Natural killer cell (primary cell): Measurements from ENCODE around the gene DUSP15. TPM values are rescaled to one million over a fixed set of nuclear protein-coding genes. Genes with fewer than 3 reads are reported as not detected.

Source experiments
- ATAC-seq, 3 donors: fragments of 150-1000 bp in 2 of 3; fragments of 200-7000 bp in 1 of 3; cut with Tn5 transposase; 1 replicate in 1 of 3; 2 replicates in 2 of 3; pipeline ENCODE4 v1.10.0; 2021; ENCODE audit warnings: mild to moderate bottlenecking in 2 of 3, moderate library complexity in 2 of 3
- DNase-seq, 2 donors: peaks; one replicate each; pipeline versions ENCODE4 v3.0.0 to v3.0.0-alpha.2; 2013 to 2021; ENCODE audit warnings: mixed read lengths in 1 of 2
- H3K27ac ChIP-seq: one replicate; pipeline ENCODE4 v1.5.1; 2013; ENCODE audit warnings: mild to moderate bottlenecking, low read length
- H3K27me3 ChIP-seq: one replicate; pipeline ENCODE4 v1.6.1; 2013; ENCODE audit warnings: low read length; ENCODE audit not compliant: control insufficient read depth, insufficient read depth
- H3K36me3 ChIP-seq: one replicate; pipeline ENCODE4 v1.6.1; 2013; ENCODE audit warnings: low read length; ENCODE audit not compliant: control insufficient read depth, insufficient read depth
- H3K4me1 ChIP-seq: one replicate; pipeline ENCODE4 v1.6.1; 2013; ENCODE audit warnings: low read length; ENCODE audit not compliant: control insufficient read depth, insufficient read depth
- H3K4me3 ChIP-seq: one replicate; pipeline ENCODE4 v1.5.1; 2013; ENCODE audit warnings: low read length
- H3K9me3 ChIP-seq: one replicate; pipeline ENCODE4 v1.6.1; 2013; ENCODE audit warnings: low read length; ENCODE audit not compliant: control insufficient read depth, insufficient read depth
- H3K27ac Mint-ChIP-seq, 2 donors: one replicate each; pipeline ENCODE4 v1.8.0; 2022; ENCODE audit warnings: mild to moderate bottlenecking in 2 of 2, mixed read lengths in 2 of 2, moderate library complexity in 1 of 2
- H3K27me3 Mint-ChIP-seq, 2 donors: one replicate each; pipeline ENCODE4 v1.8.0; 2022; ENCODE audit warnings: low read depth in 2 of 2, mixed read lengths in 2 of 2
- H3K36me3 Mint-ChIP-seq: one replicate; pipeline ENCODE4 v1.8.0; 2022; ENCODE audit warnings: mixed read lengths
- H3K4me1 Mint-ChIP-seq, 2 donors: one replicate each; pipeline ENCODE4 v1.8.0; 2022; ENCODE audit warnings: mixed read lengths in 2 of 2
- H3K4me3 Mint-ChIP-seq: one replicate; pipeline ENCODE4 v1.8.0; 2022; ENCODE audit warnings: mild to moderate bottlenecking, moderate library complexity, mixed read lengths
- H3K9me3 Mint-ChIP-seq, 2 donors: one replicate each; pipeline ENCODE4 v1.8.0; 2022; ENCODE audit warnings: mixed read lengths in 2 of 2
- WGBS: methylation state at CpG from one replicate; pipeline ENCODE4 v1.1.7; 2013; ENCODE audit warnings: missing lambda C conversion rate; ENCODE audit not compliant: insufficient coverage; 5-methylcytosine and 5-hydroxymethylcytosine counted together
- intact Hi-C: fragments of 100-400 bp; cut with micrococcal nuclease; formaldehyde crosslinking; loops from one replicate; pipeline ENCODE4 v1.14.2; 2022
- total RNA-seq, 4 donors: library from RNA; stranded (reverse); fragments of 120-200 nt in 1 of 4; gene quantifications; one replicate each; pipeline versions ENCODE4 v1.2.3 to v1.2.4, GENCODE V29; 2013 to 2022
- TF ChIP-seq, protein P1 (sequence below): fragments of 200-600 bp; IDR thresholded peaks from one replicate; pipeline ENCODE4 v1.8.0; 2022; ENCODE audit warnings: antibody characterized with exemption

The DUSP15 gene
- total RNA-seq, 3 donors from 2014 or later (not counting 1 experiment from before 2014, with no cell fraction given): not detected

DNA sequence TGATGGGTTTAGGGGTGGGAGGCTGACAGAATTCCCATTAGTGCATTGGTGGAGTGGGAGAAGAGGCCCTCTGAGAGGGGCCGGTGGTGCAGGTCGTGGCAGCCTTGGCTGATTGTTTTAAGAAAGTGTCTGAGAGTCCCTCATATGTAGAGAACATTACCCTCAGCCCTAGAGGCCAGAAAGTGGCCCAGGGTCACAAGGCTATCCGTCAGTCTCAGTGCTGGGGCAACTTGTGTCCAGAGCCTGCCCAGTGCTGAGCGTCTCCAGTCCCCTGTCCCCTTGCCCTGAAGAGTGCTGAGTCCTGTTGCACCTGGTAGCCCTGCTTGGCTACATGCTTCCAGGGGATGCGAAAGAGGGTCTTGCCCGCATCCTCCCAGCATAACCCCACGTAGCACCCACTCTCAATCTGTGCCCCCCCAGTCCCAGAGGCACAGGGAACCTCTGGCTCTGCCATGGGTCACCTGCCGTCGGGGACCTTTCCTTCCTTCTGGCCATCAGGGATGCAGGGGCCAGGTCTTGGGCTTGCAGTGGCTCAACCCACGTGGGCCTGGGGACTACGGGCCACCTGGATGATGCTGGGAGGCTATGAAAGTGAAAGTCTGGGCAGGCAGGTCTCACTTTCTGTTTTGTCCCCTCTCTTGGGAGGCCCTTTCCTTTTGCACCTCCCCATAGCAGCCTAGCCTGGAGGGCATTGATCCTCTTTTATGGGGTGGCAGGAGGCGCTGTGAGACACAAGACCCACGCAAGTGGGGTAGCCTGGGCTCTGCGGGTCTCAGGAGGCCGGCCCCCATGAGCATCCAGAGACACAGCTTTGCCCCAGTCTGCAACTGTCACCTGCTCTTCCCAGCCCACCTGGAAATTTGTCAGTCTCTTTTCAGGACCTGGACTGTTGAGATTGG is 12.2 kb downstream of the DUSP15 start:
- intact Hi-C loops: no loop called here
- no peaks in the 10 kb centered on the region for H3K9me3 ChIP-seq
- 62% methylated on average over 13 of the region's 15 CpGs for WGBS
- ATAC-seq (no peak), DNase-seq (no peak)
- Mint-ChIP-seq H3K27ac (no peak overlapping the region), H3K9me3 (no peaks in the 10 kb centered on the region), H3K4me3 (no peak overlapping the region), H3K36me3 (no peaks in the 10 kb centered on the region), H3K27me3 (peaks cover 9 to 17% of the 10 kb centered on the region in 2 donors), H3K4me1 (peaks cover 0 to 13% of the 10 kb centered on the region in 2 donors)
- H3K27ac ChIP-seq: no peak overlapping the region
- H3K27me3 ChIP-seq: peaks cover 17% of the 10 kb centered on the region
- TF ChIP-seq, protein P1, sequence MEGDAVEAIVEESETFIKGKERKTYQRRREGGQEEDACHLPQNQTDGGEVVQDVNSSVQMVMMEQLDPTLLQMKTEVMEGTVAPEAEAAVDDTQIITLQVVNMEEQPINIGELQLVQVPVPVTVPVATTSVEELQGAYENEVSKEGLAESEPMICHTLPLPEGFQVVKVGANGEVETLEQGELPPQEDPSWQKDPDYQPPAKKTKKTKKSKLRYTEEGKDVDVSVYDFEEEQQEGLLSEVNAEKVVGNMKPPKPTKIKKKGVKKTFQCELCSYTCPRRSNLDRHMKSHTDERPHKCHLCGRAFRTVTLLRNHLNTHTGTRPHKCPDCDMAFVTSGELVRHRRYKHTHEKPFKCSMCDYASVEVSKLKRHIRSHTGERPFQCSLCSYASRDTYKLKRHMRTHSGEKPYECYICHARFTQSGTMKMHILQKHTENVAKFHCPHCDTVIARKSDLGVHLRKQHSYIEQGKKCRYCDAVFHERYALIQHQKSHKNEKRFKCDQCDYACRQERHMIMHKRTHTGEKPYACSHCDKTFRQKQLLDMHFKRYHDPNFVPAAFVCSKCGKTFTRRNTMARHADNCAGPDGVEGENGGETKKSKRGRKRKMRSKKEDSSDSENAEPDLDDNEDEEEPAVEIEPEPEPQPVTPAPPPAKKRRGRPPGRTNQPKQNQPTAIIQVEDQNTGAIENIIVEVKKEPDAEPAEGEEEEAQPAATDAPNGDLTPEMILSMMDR: no peak
- no peak overlapping the region for H3K4me3 ChIP-seq
- H3K36me3 ChIP-seq: no peaks in the 10 kb centered on the region
- H3K4me1 ChIP-seq: peaks cover 25% of the 10 kb centered on the region

DNA sequence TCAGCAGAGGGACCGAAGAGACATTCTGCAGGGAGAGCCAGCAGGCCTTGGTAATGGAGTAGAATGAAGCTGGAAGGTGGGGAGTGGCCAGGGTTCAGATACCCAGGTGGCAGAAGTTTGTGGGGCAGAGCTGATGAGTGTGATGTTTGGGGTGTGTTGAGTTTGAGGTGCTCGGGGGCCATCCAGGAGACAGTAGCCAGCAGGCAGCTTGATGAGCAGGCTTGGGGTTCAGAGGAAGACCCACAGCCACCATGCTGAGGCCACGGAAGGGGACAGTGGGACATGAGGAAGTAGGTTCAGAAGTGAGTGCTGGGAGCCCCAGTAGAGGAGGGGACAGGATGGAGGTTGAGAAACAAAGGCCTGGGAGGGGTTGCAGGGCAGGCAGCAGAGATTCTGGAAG is 13.8 kb downstream of the DUSP15 start:
- Histone ChIP-seq H3K4me3 (no peak overlapping the region), H3K36me3 (no peaks in the 10 kb centered on the region), H3K4me1 (peaks cover 20% of the 10 kb centered on the region), H3K27me3 (peaks cover 17% of the 10 kb centered on the region), H3K27ac (no peak overlapping the region), H3K9me3 (no peaks in the 10 kb centered on the region)
- TF ChIP-seq, protein P1: no peak
- Mint-ChIP-seq H3K36me3 (no peaks in the 10 kb centered on the region), H3K9me3 (no peaks in the 10 kb centered on the region), H3K4me1 (peaks cover 0 to 7% of the 10 kb centered on the region in 2 donors), H3K27me3 (peaks cover 11 to 17% of the 10 kb centered on the region in 2 donors), H3K4me3 (no peak overlapping the region), H3K27ac (no peak overlapping the region)
- DNase-seq (no peak), ATAC-seq (no peak)
- WGBS: 67% methylated on average over 3 of the region's 3 CpGs
- intact Hi-C loops: no loop called here

DNA sequence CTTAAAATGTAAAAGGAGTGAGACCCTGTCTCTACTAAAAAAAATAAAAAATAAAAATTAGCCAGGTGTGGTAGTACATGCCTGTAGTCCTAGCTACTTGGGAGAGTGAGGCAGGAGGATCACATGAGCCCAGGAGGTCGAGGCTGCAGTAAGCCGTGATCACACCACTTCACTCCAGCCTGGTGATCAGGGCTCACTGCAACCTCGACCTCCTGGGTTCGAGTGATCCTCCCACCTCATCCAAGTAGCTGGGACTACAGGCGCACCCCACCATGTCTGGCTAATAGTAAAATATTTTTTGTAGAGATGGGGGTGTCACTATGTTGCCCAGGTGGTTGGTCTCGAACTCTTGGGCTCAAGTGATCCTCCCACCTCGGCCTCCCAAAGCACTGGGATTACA is 16.8 kb downstream of the DUSP15 start:
- Mint-ChIP-seq H3K27ac (no peak overlapping the region), H3K36me3 (no peaks in the 10 kb centered on the region), H3K9me3 (no peaks in the 10 kb centered on the region), H3K4me3 (no peak overlapping the region), H3K27me3 (peaks cover 12 to 23% of the 10 kb centered on the region in 2 donors), H3K4me1 (no peaks in the 10 kb centered on the region)
- H3K27ac ChIP-seq: no peak overlapping the region
- no peaks in the 10 kb centered on the region for H3K9me3 ChIP-seq
- peaks cover 5% of the 10 kb centered on the region for H3K4me1 ChIP-seq
- intact Hi-C loops: no loop called here
- no peaks in the 10 kb centered on the region for H3K36me3 ChIP-seq
- TF ChIP-seq, protein P1: no peak
- peaks cover 2% of the 10 kb centered on the region for H3K27me3 ChIP-seq
- H3K4me3 ChIP-seq: no peak overlapping the region
- WGBS: 85% methylated on average over 7 of the region's 7 CpGs
- DNase-seq (no peak), ATAC-seq (no peak)
